BE2C (cell line): ENCODE data around the gene ATP8B1.

Experiments
- DNase-seq: peaks from one replicate; pipeline ENCODE4 v3.0.0-alpha.2; 2020
- H3K27me3 ChIP-seq: fragments of 250-450 bp; sonication (Bioruptor Pico); 2 replicates; pipeline ENCODE4 v1.5.1; 2020; ENCODE audit warnings: mild to moderate bottlenecking
- H3K36me3 ChIP-seq: fragments of 250-450 bp; sonication (Bioruptor Pico); 2 replicates; pipeline ENCODE4 v1.5.1; 2020; ENCODE audit warnings: mild to moderate bottlenecking
- H3K4me1 ChIP-seq: fragments of 250-450 bp; sonication (Bioruptor Pico); 2 replicates; pipeline ENCODE4 v1.5.1; 2020
- H3K4me3 ChIP-seq: 2 replicates; pipeline ENCODE4 v1.5.1; 2011; ENCODE audit warnings: low read depth, low read length
- H3K9me3 ChIP-seq: fragments of 250-450 bp; sonication (Bioruptor Pico); 2 replicates; pipeline ENCODE4 v1.5.1; 2020
- TF ChIP-seq, protein P1 (sequence below): IDR thresholded peaks from 2 replicates; pipeline ENCODE4 v1.5.1; 2012; ENCODE audit warnings: mild to moderate bottlenecking, low read depth, low read length

The ATP8B1 gene

DNA sequence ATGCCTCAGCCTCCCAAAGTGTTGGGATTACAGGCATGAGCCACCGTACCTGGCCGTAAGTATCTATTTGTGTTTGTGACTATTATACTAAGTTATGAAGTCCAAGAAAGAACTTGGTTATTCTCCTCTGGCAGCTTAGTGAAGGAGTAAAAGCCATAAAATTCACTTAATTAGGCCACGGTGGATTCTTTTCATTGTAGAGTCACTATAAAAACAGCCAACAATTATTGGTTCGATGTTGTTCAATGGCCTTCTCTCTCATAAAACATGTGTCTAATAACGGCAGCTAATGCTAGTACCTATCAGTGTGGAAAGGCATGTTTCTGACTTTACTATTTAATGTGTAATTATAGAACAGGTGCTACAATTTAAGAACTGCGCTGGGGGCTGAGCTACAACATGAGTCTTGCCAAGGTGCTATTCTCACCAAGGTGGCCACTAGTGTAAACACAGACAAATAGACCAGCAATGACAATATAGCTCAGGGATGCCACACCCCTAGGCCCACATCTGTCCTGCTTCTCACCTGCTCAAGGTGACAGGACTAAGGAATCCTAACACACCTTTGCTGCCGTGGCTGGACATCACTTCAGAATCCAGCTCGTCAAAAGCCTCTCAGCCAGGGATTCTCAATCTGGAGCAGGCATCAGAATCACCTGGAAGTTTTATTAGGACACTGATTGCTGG lies 17.2 kb downstream of the ATP8B1 start:
- TF ChIP-seq, protein P1, sequence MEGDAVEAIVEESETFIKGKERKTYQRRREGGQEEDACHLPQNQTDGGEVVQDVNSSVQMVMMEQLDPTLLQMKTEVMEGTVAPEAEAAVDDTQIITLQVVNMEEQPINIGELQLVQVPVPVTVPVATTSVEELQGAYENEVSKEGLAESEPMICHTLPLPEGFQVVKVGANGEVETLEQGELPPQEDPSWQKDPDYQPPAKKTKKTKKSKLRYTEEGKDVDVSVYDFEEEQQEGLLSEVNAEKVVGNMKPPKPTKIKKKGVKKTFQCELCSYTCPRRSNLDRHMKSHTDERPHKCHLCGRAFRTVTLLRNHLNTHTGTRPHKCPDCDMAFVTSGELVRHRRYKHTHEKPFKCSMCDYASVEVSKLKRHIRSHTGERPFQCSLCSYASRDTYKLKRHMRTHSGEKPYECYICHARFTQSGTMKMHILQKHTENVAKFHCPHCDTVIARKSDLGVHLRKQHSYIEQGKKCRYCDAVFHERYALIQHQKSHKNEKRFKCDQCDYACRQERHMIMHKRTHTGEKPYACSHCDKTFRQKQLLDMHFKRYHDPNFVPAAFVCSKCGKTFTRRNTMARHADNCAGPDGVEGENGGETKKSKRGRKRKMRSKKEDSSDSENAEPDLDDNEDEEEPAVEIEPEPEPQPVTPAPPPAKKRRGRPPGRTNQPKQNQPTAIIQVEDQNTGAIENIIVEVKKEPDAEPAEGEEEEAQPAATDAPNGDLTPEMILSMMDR: no peak
- H3K4me1 ChIP-seq: no peaks in the 10 kb centered on the region
- no peak for DNase-seq
- no peaks in the 10 kb centered on the region for H3K9me3 ChIP-seq
- H3K36me3 ChIP-seq: no peaks in the 10 kb centered on the region
- H3K27me3 ChIP-seq: no peaks in the 10 kb centered on the region
- no peak overlapping the region for H3K4me3 ChIP-seq

DNA sequence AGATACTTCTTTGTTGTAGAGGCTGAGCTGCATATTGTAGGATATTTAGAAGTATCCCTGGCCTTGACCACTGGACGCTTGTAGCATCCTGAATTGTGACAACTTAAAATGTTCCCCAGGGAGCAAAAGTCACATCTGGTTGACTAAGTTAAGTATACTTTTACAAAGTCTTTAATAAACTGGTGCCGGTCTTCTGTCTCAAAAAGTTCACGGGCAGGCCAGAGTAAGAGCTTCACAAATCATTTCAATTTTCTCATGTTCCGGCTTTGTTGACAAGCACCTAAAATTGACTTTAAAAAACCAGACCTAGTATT lies 18.4 kb downstream of the ATP8B1 start:
- no peaks in the 10 kb centered on the region for H3K4me1 ChIP-seq
- TF ChIP-seq, protein P1: no peak
- no peak for DNase-seq
- no peak overlapping the region for H3K4me3 ChIP-seq
- no peaks in the 10 kb centered on the region for H3K36me3 ChIP-seq
- H3K27me3 ChIP-seq: no peaks in the 10 kb centered on the region
- H3K9me3 ChIP-seq: no peaks in the 10 kb centered on the region

DNA sequence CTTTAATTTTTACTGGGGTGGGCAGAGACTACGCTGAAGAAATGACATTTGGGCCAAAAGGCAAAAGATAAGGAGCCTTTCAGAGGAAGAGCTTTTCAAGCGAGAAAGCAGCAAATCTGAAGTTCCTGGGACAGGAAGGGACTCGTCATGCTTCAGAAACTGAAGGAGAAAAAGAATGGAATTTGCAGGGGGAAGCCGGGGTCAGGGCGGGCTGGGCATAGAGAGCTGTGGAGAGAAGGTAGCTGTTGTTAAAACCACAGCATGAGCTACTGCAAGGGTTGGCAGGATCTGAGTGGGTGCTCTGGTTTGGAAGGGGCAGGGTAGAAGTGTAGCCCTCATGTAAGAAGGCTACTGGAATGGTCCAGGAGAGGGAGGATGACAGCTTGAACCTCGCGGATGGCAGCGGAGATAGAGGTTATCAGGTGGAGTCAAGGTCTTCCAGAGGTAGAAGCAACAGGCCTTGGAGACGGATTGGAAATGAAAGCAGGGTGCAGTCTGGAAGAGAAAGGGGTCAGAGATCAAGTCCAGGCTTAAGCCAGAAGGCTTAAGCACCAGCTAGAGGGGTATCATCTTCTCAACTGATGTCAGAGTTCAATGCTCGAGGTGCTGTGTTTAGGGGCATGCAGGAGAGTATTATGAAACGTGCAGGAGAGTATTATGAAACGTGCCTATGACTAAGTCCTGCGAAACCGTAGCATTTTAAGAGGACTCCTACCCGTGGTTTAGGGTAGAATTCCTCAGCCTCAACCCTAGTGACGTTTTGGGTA lies 18.9 kb downstream of the ATP8B1 start:
- Histone ChIP-seq H3K4me3 (no peak overlapping the region), H3K9me3 (no peaks in the 10 kb centered on the region), H3K4me1 (no peaks in the 10 kb centered on the region), H3K36me3 (no peaks in the 10 kb centered on the region), H3K27me3 (no peaks in the 10 kb centered on the region)
- no peak for DNase-seq
- TF ChIP-seq, protein P1: no peak

DNA sequence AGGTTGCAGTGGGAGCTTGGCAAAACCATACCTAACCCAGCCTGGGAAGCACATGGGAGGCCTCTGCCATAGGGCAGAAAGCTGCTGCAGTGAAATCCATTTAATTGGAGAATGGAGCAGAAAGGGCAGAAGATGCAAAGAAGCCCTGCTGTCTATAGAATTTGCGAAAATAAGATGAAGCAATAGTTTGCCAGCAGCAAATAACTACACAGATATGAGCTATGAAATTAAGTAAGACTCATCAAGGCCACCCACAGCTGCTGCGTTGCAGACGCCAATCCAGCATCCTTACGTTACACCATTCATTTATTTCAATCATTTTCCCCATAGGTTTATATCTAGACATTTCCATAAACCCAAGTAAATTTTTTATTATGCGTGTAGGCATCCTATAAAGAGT lies 21.1 kb downstream of the ATP8B1 start:
- H3K4me1 ChIP-seq: no peaks in the 10 kb centered on the region
- no peaks in the 10 kb centered on the region for H3K9me3 ChIP-seq
- TF ChIP-seq, protein P1: no peak
- no peak overlapping the region for H3K4me3 ChIP-seq
- no peaks in the 10 kb centered on the region for H3K36me3 ChIP-seq
- DNase-seq: no peak
- no peaks in the 10 kb centered on the region for H3K27me3 ChIP-seq

DNA sequence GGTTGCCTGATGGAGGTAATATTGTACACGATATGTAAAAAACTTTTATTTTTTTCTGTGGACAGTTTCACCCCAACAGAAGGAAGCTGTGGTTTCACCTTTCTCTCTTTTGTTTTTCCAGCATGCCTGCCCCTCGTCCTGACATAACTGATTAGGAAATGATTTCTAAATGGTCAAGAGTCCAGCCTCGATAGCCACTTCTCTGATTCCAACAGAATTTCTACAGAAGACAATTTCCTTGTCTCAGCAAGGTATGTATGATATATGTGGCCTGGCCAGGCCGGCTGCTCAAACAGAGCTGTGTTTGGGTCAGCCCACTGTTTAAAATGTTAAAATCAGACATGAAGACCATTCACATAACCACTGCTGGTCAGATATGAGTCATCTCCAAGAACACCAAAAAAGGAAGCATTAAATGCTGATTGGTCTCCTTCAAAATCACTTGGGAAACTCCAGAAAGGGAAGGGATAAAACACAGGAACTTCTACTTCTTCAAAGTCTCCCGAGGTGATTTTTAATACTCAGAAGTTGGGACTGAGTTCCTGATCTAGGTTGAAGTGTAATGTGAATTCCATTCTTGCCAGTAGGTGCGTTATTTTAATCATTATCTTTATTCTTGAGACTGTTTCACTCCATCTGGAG lies 22.3 kb downstream of the ATP8B1 start:
- no peak for DNase-seq
- TF ChIP-seq, protein P1: no peak
- H3K9me3 ChIP-seq: no peaks in the 10 kb centered on the region
- H3K36me3 ChIP-seq: no peaks in the 10 kb centered on the region
- no peaks in the 10 kb centered on the region for H3K4me1 ChIP-seq
- H3K27me3 ChIP-seq: no peaks in the 10 kb centered on the region
- no peak overlapping the region for H3K4me3 ChIP-seq

DNA sequence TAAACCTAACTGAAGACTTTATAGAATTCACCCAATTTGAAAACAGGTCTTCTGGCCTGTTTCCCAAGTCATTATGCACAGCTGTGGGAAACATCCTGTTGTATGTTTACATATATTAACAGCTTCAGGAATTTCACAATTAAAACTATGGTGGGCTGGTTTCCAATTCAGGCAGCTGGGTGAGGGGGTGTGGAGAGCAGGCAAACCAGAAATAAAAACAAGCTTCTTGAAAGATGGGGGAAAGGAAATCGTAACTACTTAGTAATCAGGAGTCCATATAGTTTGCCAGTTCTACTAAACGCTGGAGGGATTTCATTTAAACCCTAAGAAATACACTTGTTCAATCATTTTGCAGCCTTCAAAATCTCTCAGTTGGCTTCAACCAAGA lies 22.8 kb downstream of the ATP8B1 start:
- Histone ChIP-seq H3K9me3 (no peaks in the 10 kb centered on the region), H3K4me1 (no peaks in the 10 kb centered on the region), H3K4me3 (no peak overlapping the region), H3K36me3 (no peaks in the 10 kb centered on the region), H3K27me3 (no peaks in the 10 kb centered on the region)
- no peak for DNase-seq
- TF ChIP-seq, protein P1: no peak
